NCI-H82 (cell line): ENCODE measurements around the gene OR2H1.

Source experiments
- DNase-seq: peaks from one replicate; lab custom pipeline; 2025; lab: John Stamatoyannopoulos, UW

OR2H1 gene

DNA sequence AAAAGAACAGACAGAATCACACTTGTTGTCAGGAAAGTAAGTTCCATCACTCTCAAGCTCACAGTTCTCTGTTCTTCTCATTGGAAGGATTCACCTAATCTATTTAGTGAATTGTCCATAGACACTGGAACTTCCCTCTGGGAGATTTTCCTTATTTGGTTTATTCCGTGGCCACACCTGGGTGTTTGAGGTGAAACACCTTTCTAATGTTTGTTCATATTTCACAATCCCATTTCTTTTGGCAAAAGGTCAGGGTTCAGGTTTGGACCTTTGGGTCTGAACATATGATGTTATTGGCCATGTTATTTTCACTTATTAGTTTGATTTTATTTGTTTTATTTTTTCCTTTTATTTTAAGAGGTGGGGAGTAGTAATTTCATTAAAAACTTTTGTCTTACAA is 26.8 kb downstream of the OR2H1 start:
- no peak for DNase-seq

GRCh38 chr6:29486577-29486976 is 29.6 kb downstream of the OR2H1 start:
- DNase-seq, result no peak

DNA sequence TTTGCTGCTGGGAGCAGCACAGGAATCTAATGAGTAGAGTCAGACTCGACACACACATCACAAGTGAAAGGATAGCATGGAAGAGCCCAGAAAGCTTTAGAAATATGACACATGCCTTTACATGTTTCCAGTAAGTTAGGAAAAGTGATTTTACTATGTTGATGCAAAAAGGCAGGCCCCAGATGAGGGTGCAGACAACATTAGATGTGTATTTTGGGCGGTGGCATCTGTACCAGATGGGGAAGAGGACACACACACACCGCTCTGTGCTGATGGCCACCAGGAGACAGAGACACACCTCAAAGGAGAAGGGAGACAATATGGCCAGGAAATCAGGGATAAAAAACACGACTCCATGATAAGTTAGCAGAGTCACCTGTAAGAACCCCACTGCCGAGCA is 30.2 kb downstream of the OR2H1 start:
- DNase-seq, result no peak

- DNase-seq, result no peak
Measured at GRCh38 chr6:29487660-29488059, 30.7 kb downstream of the OR2H1 start, which contains the start of gene MAS1L. Gene MAS1L, minus strand, starts transcription at chr6:29487956. Its CDS starts 54 bp downstream, at chr6:29487902.

DNA sequence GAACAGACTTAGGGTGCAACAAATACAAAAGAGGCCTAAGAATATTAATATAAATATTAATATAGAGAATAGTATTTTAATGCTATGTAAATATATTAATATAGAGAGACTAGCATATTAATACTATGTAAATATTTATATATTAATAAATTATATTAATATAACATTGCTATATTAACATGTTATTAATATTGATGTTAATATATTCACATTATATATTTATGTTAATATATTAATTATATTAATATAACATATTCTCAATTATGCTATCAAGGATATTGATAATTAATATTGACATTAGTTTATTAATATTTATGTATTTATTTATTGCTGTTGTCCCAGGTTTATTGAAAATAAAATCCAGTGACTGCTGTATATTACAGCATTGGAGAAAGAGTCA is 31.9 kb downstream of the OR2H1 start:
- DNase-seq, result no peak

- no peak for DNase-seq
Measured at GRCh38 chr6:29489286-29489685, 32.3 kb downstream of the OR2H1 start.

DNA sequence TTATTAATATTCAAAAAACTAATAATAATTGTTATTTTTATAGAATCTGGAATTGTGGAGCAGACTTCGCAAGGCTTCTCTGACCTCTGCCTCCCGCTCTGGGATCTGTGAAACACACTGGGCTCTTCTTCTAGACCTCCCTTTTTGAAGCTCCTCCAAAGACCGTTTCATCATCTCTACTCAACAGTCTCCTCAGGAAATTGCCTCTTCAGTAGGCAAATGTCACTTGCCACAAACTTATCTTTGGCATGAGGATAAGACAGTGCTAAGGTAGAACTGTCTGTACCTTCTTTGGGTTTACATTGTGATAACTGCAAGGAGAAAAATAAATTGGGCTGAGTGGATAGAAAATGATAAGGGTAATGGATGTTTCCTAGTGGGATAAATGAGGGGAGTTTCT is 33.1 kb downstream of the OR2H1 start:
- DNase-seq, result no peak

DNA sequence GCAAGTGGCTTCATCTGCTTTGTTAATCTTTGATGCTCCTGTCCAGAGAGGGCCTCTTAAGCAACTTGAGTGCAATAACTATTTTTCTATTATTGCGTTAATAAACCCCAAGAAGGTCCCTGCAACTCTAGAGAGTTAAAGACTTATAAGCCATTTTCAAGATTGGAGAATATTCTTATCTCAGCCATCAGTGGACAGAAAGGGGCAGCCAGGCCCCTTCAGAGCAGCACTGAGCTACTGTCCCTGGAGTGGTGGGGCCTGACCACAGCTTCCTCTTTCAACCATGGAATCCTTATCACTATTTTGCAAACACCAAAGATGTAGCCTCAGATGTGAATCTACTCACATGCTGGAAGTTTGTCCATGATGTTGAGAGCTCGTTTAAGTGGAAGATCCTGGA is 33.6 kb downstream of the OR2H1 start:
- DNase-seq, result no peak

DNA sequence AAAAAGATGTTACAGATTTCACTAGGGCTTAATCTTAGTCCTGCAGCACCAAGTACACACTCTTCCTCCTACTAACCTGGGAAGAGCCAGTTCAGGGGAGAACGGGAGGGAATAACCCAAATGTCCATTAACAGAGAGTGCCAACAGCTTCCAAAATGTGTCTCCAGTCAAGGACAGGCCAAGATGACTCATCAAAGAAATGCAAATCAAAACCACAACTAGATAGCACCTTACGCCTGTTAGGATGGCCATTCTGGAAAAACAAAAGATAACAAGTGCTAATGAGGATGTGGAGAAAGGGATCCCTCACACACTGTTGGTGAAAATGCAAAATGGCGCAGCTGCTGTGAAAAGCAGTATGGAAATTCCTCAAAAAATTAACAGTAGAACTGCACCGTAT is 34.6 kb downstream of the OR2H1 start:
- DNase-seq, result no peak

DNA sequence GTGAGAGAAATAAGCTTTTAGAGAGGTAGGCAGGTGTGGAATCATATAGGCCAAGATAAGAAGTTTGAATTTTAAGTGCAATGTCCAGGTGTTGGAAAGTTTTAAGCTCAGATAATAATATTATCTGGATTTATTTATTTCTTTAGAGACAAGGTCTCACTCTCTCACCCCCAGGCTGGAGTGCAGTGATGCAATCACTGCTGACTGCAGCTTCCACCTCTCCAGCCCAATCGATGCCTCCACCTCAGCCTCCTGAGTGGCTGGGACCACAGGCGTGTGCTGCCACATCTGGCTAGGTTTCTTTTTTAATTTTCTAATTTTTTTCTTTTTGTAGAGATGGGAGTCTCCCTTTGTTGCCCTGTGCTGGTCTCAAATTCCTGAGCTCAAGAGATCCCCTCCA is 36.3 kb downstream of the OR2H1 start:
- no peak for DNase-seq

- no peak for DNase-seq
Measured at GRCh38 chr6:29494131-29494530, 37.2 kb downstream of the OR2H1 start.

DNA sequence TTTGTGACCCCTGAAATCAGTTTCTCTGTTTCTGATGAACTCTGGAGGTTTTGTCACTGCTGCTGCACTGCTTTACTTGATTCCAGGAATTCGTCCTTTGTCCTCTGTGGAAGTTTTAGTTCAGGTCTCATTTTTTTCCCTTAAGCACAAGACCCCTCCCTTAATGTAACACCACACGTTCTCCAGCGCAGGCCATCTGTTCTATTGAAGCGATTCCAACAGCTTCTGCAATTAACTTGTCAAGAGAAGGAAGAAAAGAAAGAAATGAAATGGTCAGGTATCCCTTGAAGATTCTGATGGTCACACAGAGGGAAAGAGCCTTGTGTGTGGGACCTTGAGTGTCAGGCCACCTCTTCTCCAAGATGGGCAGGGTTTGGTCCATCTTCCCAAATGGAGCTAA is 38.6 kb downstream of the OR2H1 start:
- no peak for DNase-seq

DNA sequence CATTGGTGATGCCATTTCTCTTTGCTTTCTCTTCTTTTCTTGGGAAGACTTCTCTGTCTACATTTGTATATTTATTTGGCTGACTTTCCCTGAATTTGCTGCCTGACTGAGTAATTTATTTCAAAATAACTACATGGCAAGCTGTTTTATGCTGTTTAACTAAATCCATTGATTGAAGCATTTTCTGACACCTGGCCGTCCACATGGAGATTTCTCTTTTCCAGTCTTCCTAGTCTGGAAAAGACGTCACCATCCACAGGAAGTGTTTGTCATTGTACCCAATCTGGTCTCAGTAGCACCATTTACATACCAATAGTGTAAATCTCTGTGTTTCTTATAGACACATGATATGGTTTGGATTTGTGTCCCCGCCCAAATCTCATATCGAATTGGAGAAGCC is 40.0 kb downstream of the OR2H1 start:
- no peak for DNase-seq

- DNase-seq, result no peak
Measured at GRCh38 chr6:29499704-29500103, 42.7 kb downstream of the OR2H1 start.

DNA sequence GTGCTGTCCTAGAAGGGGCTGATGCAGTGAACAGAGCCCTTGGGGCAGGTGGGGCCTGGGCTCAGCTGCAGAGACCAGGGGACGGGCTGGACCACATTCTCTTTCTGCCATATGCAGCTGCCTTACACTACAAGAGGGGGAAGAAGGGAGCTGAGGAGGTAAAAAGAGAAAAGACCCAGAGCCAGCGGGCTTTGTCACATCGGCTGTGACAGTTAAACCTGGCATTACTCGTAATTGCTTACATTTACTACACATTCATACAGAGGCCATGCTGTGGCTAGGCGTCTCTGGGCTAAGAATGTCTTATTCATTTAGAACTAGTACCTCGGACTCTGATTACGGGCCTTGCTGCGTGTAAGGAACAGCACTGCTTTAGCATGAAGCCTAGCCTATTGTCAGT is 43.6 kb downstream of the OR2H1 start:
- DNase-seq, result no peak

DNA sequence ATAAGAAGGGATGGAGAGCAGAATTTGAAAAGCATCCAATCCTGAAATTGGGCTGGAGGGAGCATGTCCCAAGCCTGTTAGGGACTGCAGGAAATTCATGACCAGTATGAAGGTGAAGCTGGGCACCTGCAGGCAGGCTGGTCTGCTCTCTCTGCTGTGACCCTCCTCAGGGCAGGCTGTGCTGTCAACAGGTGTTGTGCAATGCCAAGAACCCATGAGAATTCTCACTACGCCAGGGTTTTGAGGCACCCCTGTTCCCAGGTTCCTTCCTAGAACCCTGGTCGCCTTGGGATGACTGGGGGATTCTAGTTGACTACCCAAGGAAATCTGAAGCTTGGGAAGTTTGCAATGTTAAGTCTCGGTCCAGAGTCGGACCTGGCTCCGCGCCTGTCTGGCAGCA is 44.2 kb downstream of the OR2H1 start:
- DNase-seq, result no peak

GRCh38 chr6:29502181-29502580 is 45.2 kb downstream of the OR2H1 start:
- no peak for DNase-seq

DNA sequence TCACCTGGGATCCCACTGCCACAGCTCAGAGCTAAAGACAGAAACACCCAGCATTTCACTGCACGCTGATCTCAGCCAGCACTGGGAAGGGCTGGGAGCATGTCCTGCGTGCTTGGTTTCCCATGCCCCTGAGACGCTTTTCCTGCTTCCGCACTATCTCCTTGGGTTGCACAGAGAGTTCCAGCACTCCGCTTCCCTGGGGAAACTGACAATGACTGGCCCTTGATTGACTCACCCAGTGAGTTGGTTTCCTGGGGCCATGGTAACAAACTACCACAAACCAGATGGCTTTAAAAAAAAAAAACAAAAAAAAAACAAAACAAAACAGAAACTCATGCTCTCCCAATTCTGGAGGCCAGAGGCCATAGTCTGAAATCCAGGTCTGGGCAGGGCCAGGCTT is 45.6 kb downstream of the OR2H1 start:
- DNase-seq, result no peak

DNA sequence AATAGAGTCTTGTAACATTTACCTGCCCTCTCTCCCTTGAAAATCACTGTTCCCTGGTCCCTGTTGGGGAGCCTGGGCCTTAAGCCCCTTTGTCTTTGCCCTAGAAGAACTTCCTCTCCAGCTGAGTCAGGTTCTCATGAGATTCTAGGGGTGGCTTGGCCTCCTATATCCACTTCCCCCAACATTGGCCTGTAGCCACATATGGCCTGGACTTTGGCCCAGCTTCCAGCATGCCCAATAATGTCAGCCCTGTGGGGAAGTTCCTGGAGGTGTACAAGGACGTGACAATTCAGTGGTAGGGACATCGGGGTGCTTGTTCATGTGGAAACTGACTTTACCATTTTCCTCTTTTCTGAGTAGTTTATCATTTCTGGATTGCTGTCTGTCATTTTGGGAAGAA is 48.0 kb downstream of the OR2H1 start:
- no peak for DNase-seq

DNA sequence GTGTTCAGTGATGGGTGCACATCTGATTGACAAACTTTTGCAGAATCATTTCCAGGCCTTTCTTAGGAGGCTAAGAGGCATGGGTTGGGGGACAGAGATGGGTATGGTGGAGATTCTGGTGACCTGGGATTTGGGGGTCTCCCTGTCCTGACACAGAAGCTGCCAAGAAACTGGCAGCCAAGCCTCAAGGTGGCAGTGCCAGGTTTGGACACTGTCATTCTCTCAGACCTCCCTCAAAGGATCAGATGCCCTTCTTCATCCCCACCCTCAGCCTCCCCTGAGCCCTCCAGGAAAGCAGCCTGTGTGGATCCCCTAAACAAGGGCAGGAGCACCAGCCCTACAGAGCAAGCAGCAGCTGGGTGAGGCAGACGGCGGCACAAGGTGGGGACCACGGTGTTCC is 48.9 kb downstream of the OR2H1 start:
- no peak for DNase-seq

DNA sequence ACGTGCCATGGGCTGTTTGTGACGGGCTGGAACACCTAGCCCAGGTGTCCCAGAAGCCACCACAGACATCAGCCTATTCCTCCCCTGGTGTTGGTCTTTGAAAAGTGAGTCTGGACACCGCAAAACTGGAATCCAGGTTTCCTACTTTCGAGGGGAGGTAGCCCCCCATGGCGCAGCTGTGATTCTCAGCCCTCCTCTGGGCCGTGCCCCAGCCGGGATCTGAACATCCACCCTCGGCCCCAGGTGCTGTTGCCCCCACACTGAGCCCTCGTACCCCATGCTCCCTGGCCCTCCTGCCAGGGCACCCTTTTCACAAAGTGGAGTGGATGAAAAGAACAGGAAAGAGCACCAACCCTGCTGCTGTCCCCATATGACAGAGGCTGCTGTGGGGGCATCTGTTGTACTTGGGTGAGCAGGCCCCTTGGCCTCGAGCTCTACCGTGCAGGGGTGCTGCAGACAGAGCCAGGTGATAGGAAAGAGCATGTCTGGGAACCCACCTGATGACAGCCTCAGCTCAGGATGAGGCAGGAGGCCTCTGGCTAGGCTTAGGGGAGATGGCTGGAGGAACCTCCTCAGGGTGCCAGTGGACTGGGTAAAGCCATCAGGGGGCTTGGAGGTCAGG is 49.6 kb downstream of the OR2H1 start:
- DNase-seq, result no peak

GRCh38 chr6:29507319-29507718 is 50.4 kb downstream of the OR2H1 start:
- no peak for DNase-seq

GRCh38 chr6:29509239-29509638 is 52.3 kb downstream of the OR2H1 start:
- no peak for DNase-seq

GRCh38 chr6:29509711-29510110 is 52.8 kb downstream of the OR2H1 start:
- DNase-seq, result no peak

DNA sequence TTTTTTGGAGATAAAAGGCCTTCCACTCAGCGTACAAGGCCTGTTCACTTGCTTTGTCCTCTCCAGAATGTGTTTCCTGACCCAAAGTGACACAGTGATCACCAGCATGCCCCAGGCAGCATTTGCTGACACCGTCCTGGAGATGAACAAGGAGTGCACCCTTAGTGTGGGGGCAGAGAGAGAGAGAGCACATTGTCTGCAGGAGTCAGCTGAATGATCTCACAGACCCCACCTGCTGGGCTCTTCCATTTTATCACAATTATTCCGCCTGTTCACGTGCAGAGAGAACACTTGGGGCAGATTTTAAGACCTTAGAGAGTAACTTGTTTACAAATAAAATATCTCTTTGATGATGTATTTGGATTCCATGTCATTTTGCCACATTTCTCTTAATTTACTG is 53.2 kb downstream of the OR2H1 start:
- DNase-seq, result peak; percentile 44
